HG03103 (cell line): ENCODE results near the gene PFKFB4.

Experiments used
- ATAC-seq: cut with Tn5 transposase; IDR thresholded peaks from one replicate; pipeline ENCODE4 v1.9.1; 2021; ENCODE audit warnings: low read depth; ENCODE audit not compliant: unreplicated experiment

Gene PFKFB4

DNA sequence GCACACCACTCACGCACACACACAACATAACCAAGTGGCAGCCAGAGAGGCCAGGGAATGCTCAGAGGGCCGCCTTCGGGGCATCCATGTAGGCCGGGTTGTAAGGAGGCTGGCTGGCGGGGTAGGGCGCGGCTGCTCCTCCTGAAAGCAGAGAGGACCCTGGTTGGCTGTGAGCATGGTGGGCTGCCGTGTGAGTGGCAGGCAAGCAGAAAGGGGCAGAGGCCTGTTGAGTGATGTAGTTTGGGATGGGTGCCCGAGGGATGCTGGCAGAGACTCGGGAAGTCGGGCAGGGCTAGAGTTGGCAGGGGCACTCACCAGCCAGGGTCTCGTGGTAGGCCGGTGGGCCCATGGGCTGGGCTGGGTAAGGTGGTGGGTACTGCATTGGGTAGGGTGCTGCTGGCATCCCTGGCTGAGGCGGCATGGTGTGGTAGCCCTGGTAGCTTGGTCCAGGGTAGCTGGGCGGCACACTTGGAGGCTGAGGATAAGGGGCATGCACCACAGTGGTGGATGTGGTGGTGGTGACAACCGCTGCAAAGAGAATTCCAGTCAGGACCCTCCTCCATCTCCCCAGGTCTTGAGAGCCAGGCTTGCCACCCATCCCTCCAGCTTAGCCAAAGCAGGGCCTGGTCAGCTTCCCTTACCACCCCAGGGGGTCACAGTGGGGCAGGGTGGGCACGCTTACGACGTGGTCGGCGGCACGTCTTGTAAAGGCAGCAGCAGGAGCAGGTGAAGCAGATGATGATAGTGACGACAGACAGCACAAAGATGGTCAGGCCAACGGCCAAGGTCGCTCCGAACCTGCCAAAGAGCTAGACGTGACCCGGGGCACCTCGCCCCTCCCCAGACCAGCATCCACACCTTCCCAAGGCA lies 87.3 kb downstream of the PFKFB4 start:
- no peak for ATAC-seq

DNA sequence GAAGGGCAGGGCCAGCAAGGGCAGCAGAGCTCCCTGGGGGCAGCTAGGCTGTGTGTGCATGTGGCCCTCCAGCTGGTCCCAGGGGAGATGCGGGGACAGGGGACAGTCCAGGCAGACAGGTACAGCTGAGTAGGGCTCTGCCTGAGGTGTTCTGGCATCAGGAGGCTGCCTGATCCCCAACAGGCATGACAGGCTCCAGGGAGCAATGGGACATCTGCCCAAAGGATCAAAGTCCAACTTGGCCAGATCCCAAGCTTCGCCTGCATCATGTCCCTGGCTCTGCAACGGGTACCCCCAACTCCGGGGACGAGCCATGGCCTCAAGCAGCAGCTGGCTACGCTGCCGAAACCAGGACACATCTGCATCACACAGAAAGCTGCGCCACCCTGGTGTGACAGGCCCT lies 88.3 kb downstream of the PFKFB4 start:
- no peak for ATAC-seq
